Hepatocyte (in vitro differentiated cells): Measurements from ENCODE around the gene POLR1C.

ENCODE experiments used
- EZH2 ChIP-seq: fragments of 200-600 bp; sonication (generic); IDR thresholded peaks from 2 replicates; pipeline ENCODE4 v1.6.1; 2016; ENCODE audit warnings: antibody characterized with exemption, mild to moderate bottlenecking, borderline replicate concordance
- EZH2phosphoT487 ChIP-seq: fragments of 200-600 bp; sonication (generic); IDR thresholded peaks from one replicate; pipeline ENCODE4 v1.6.1; 2018; ENCODE audit warnings: antibody characterized with exemption, mild to moderate bottlenecking, low read depth, moderate library complexity; ENCODE audit not compliant: unreplicated experiment, severe bottlenecking
- TF ChIP-seq, protein P1 (sequence below): fragments of 200-600 bp; sonication (generic); IDR thresholded peaks from 2 replicates; pipeline ENCODE4 v1.5.1; 2016; ENCODE audit warnings: antibody characterized with exemption, mild to moderate bottlenecking; ENCODE audit not compliant: poor library complexity

DNA sequence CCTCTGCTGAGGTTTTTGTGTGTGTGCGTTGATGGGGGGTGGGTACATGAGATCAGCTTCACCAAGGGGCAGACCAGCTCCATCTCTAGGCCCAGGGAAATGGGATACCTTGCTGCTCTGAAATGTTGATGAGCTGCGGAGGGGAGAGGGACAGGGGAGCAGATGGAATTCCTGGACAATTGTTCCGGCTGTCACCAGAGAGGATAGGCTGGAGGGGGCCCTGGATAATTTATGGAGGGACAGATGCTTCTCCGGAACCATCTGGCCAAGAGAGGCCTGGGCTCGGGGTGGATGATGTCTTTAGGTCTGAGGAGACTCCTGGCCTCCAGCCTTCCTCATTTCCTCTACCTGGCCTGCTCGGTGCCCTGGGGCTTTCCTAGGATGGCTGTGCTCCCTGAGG is 41.4 kb upstream of the POLR1C start:
- TF ChIP-seq, protein P1, sequence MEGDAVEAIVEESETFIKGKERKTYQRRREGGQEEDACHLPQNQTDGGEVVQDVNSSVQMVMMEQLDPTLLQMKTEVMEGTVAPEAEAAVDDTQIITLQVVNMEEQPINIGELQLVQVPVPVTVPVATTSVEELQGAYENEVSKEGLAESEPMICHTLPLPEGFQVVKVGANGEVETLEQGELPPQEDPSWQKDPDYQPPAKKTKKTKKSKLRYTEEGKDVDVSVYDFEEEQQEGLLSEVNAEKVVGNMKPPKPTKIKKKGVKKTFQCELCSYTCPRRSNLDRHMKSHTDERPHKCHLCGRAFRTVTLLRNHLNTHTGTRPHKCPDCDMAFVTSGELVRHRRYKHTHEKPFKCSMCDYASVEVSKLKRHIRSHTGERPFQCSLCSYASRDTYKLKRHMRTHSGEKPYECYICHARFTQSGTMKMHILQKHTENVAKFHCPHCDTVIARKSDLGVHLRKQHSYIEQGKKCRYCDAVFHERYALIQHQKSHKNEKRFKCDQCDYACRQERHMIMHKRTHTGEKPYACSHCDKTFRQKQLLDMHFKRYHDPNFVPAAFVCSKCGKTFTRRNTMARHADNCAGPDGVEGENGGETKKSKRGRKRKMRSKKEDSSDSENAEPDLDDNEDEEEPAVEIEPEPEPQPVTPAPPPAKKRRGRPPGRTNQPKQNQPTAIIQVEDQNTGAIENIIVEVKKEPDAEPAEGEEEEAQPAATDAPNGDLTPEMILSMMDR: no peak
- TF ChIP-seq EZH2 (no peak), EZH2phosphoT487 (no peak)
